KMS-11 (cell line): ENCODE results near the gene UBE2F.
"Not testable (repeated sequence)": the region's sequence is repeated elsewhere in the genome, so short reads cannot be mapped to it uniquely, and the experiment has no call there.

ENCODE experiments used
- H2AFZ ChIP-seq: fragments of 200-600 bp; sonication (generic); 2 replicates; pipeline ENCODE4 v1.6.1; 2016; ENCODE audit warnings: antibody characterized with exemption, mixed run types, low read depth
- H3K27ac ChIP-seq: fragments of 200-600 bp; sonication (generic); 2 replicates; pipeline ENCODE4 v1.6.1; 2016; ENCODE audit warnings: mild to moderate bottlenecking, mixed run types
- H3K27me3 ChIP-seq: fragments of 200-600 bp; sonication (generic); 2 replicates; pipeline ENCODE4 v1.6.1; 2017; ENCODE audit warnings: mild to moderate bottlenecking, low read depth, mixed run types, moderate library complexity; ENCODE audit not compliant: insufficient read depth
- H3K36me3 ChIP-seq: fragments of 200-600 bp; sonication (generic); 2 replicates; pipeline ENCODE4 v1.6.1; 2017; ENCODE audit warnings: mild to moderate bottlenecking, mixed run types; ENCODE audit not compliant: insufficient read depth
- H3K4me1 ChIP-seq: fragments of 200-600 bp; sonication (generic); 2 replicates; pipeline ENCODE4 v1.6.1; 2016; ENCODE audit warnings: mild to moderate bottlenecking, low read depth, mixed run types; ENCODE audit not compliant: poor library complexity, severe bottlenecking
- H3K4me2 ChIP-seq: fragments of 200-600 bp; sonication (generic); 2 replicates; pipeline ENCODE4 v1.7.0; 2016; ENCODE audit warnings: mild to moderate bottlenecking, mixed run types
- H3K4me3 ChIP-seq: fragments of 200-600 bp; sonication (generic); IDR thresholded peaks from 2 replicates; pipeline ENCODE4 v1.6.1; 2017; ENCODE audit warnings: low read depth, low read length, mixed read lengths; ENCODE audit not compliant: insufficient read depth
- H3K79me2 ChIP-seq: fragments of 200-600 bp; sonication (generic); 2 replicates; pipeline ENCODE4 v1.6.1; 2016; ENCODE audit warnings: low read depth, mixed run types; ENCODE audit not compliant: insufficient read depth
- H3K9ac ChIP-seq: fragments of 200-600 bp; sonication (generic); 2 replicates; pipeline ENCODE4 v1.6.1; 2016; ENCODE audit warnings: mild to moderate bottlenecking, mixed run types
- H4K20me1 ChIP-seq: fragments of 200-600 bp; sonication (generic); 2 replicates; pipeline ENCODE4 v1.6.1; 2016; ENCODE audit warnings: mild to moderate bottlenecking, mixed run types; ENCODE audit not compliant: insufficient read depth
- CTCF ChIP-seq: fragments of 200-600 bp; sonication (generic); conservative IDR thresholded peaks from 2 replicates; pipeline ENCODE4 v1.6.1; 2017; ENCODE audit warnings: low read depth, mild to moderate bottlenecking, antibody characterized with exemption, low read length, moderate library complexity, mixed read lengths

UBE2F gene

GRCh38 chr2:237944302-237944701 lies 22.5 kb upstream of the UBE2F start:
- TF ChIP-seq CTCF, result no peak
- no peak overlapping the region for H3K9ac ChIP-seq
- no peaks in the 10 kb centered on the region for H3K79me2 ChIP-seq
- H3K4me1 ChIP-seq, result no peaks in the 10 kb centered on the region
- no peaks in the 10 kb centered on the region for H3K27me3 ChIP-seq
- no peak overlapping the region for H3K4me3 ChIP-seq
- no peak overlapping the region for H2AFZ ChIP-seq
- no peak overlapping the region for H3K27ac ChIP-seq
- H4K20me1 ChIP-seq, result no peaks in the 10 kb centered on the region
- no peaks in the 10 kb centered on the region for H3K36me3 ChIP-seq
- no peak overlapping the region for H3K4me2 ChIP-seq

GRCh38 chr2:237946423-237946822 lies 20.4 kb upstream of the UBE2F start:
- Histone ChIP-seq H4K20me1 (no peaks in the 10 kb centered on the region), H3K4me3 (no peak overlapping the region), H3K79me2 (no peaks in the 10 kb centered on the region), H3K27me3 (no peaks in the 10 kb centered on the region), H3K4me1 (no peaks in the 10 kb centered on the region), H3K27ac (no peak overlapping the region), H3K36me3 (no peaks in the 10 kb centered on the region), H2AFZ (no peak overlapping the region), H3K4me2 (no peak overlapping the region), H3K9ac (no peak overlapping the region)
- TF ChIP-seq CTCF, result no peak

GRCh38 chr2:237951354-237951753 lies 15.5 kb upstream of the UBE2F start:
- not testable (repeated sequence) for H3K4me3 ChIP-seq, H3K4me1 ChIP-seq, H3K27me3 ChIP-seq, H3K36me3 ChIP-seq, H3K9ac ChIP-seq, H4K20me1 ChIP-seq, H3K79me2 ChIP-seq, H3K27ac ChIP-seq, H2AFZ ChIP-seq, H3K4me2 ChIP-seq

GRCh38 chr2:237951878-237952277 lies 14.9 kb upstream of the UBE2F start:
- H3K4me2 ChIP-seq, result no peak overlapping the region
- no peaks in the 10 kb centered on the region for H3K27me3 ChIP-seq
- no peaks in the 10 kb centered on the region for H3K4me1 ChIP-seq
- no peak overlapping the region for H2AFZ ChIP-seq
- no peaks in the 10 kb centered on the region for H3K36me3 ChIP-seq
- no peak overlapping the region for H3K4me3 ChIP-seq
- no peak for TF ChIP-seq CTCF
- H3K27ac ChIP-seq, result no peak overlapping the region
- H3K79me2 ChIP-seq, result no peaks in the 10 kb centered on the region
- H4K20me1 ChIP-seq, result no peaks in the 10 kb centered on the region
- H3K9ac ChIP-seq, result no peak overlapping the region

GRCh38 chr2:237952851-237953250 lies 14.0 kb upstream of the UBE2F start:
- Histone ChIP-seq H3K36me3 (no peaks in the 10 kb centered on the region), H3K4me1 (no peaks in the 10 kb centered on the region), H3K4me3 (no peak overlapping the region), H3K27ac (no peak overlapping the region), H4K20me1 (no peaks in the 10 kb centered on the region), H3K27me3 (no peaks in the 10 kb centered on the region), H3K79me2 (no peaks in the 10 kb centered on the region), H3K9ac (no peak overlapping the region), H3K4me2 (no peak overlapping the region), H2AFZ (no peak overlapping the region)
- TF ChIP-seq CTCF, result no peak
